ENCODE measurements around the gene NUTM2A. TPM values are rescaled to one million over a fixed set of nuclear protein-coding genes. Genes with fewer than 3 reads are reported as not detected.
"Not testable (repeated sequence)": the region's sequence is repeated elsewhere in the genome, so short reads cannot be mapped to it uniquely, and the experiment has no call there.

The NUTM2A gene
- total RNA-seq, 2 experiments from 2014 or later: 0.11 to 0.79 TPM

DNA sequence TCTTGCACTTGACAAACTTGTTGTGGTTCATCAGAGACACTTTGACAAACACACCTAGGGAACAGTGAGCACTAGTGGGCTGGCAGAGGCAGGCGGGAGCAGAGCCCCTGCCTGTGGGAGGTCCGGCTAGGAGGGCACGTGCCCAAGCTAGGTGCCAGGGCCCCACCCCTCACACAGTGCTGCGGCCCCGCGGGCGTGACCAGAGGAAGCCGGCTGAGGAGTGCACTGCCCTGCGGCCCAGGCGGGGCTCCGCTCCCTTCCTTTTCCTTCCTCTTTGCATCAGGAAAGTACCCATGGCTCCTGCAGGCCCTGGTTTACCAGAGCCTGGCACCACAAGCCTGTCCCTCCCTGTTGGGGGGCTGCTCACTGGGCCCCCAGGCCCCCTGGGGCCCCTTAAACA is 9.1 kb upstream of the NUTM2A start:
- H3K36me3 Mint-ChIP-seq; H3K27me3 Mint-ChIP-seq; ATAC-seq (ENCODE audit: low read depth); H3K27ac Mint-ChIP-seq; DNase-seq; POLR2A ChIA-PET; H3K4me3 Mint-ChIP-seq; H3K9me3 Mint-ChIP-seq: not testable (repeated sequence)
- H3K4me1 Mint-ChIP-seq: peaks cover 11% of the 10 kb centered on the region

DNA sequence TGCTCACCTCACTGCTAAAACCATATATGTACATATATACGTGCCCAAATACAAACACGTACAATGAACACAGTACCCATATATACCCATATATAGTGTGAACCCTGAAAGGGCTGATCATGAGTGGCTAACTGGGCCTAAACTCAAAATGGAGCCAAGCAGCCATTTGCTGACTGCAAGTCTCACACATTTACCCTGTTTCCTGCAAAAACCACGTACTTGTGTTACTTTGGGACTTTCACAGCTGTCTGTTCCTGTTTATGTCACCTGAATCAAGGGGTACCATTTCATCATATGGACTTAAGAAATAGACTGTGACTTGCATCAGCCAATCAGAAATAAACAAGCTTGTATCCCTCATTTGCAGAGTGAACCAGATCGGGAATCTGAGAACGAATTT is 5.9 kb upstream of the NUTM2A start:
- H3K9me3 Mint-ChIP-seq, DNase-seq, H3K4me3 Mint-ChIP-seq, POLR2A ChIA-PET, H3K36me3 Mint-ChIP-seq, H3K4me1 Mint-ChIP-seq, H3K27ac Mint-ChIP-seq, H3K27me3 Mint-ChIP-seq: not testable (repeated sequence)
- ATAC-seq (ENCODE audit: low read depth): peak; percentile 81

GRCh38 chr10:87222789-87223188 is 2.5 kb upstream of the NUTM2A start:
- H3K27ac Mint-ChIP-seq; H3K9me3 Mint-ChIP-seq; H3K4me1 Mint-ChIP-seq; ATAC-seq (ENCODE audit: low read depth); POLR2A ChIA-PET; H3K27me3 Mint-ChIP-seq; H3K36me3 Mint-ChIP-seq; DNase-seq; H3K4me3 Mint-ChIP-seq: not testable (repeated sequence)

GRCh38 chr10:87228247-87228646 is 3.0 kb downstream of the NUTM2A start:
- H3K27ac Mint-ChIP-seq; DNase-seq; POLR2A ChIA-PET; H3K9me3 Mint-ChIP-seq; H3K4me1 Mint-ChIP-seq; H3K36me3 Mint-ChIP-seq; ATAC-seq (ENCODE audit: low read depth); H3K4me3 Mint-ChIP-seq; H3K27me3 Mint-ChIP-seq: not testable (repeated sequence)

GRCh38 chr10:87229211-87229610 is 4.0 kb downstream of the NUTM2A start:
- DNase-seq; H3K27ac Mint-ChIP-seq; H3K27me3 Mint-ChIP-seq; H3K4me3 Mint-ChIP-seq; H3K4me1 Mint-ChIP-seq; H3K9me3 Mint-ChIP-seq; ATAC-seq (ENCODE audit: low read depth); POLR2A ChIA-PET; H3K36me3 Mint-ChIP-seq: not testable (repeated sequence)

GRCh38 chr10:87234854-87235253 is 9.6 kb downstream of the NUTM2A start:
- H3K27ac Mint-ChIP-seq; H3K4me3 Mint-ChIP-seq; H3K9me3 Mint-ChIP-seq; DNase-seq; ATAC-seq (ENCODE audit: low read depth); H3K4me1 Mint-ChIP-seq; H3K36me3 Mint-ChIP-seq; H3K27me3 Mint-ChIP-seq; POLR2A ChIA-PET: not testable (repeated sequence)

- H3K36me3 Mint-ChIP-seq; ATAC-seq (ENCODE audit: low read depth); H3K27me3 Mint-ChIP-seq; H3K9me3 Mint-ChIP-seq; POLR2A ChIA-PET; H3K27ac Mint-ChIP-seq; H3K4me3 Mint-ChIP-seq; H3K4me1 Mint-ChIP-seq; DNase-seq: not testable (repeated sequence)
Measured at GRCh38 chr10:87237244-87237643, 12.0 kb downstream of the NUTM2A start.

- H3K36me3 Mint-ChIP-seq; H3K4me1 Mint-ChIP-seq; ATAC-seq (ENCODE audit: low read depth); H3K27ac Mint-ChIP-seq; H3K27me3 Mint-ChIP-seq; H3K9me3 Mint-ChIP-seq; POLR2A ChIA-PET; DNase-seq; H3K4me3 Mint-ChIP-seq: not testable (repeated sequence)
Measured at GRCh38 chr10:87239346-87239808, 14.1 kb downstream of the NUTM2A start.

DNA sequence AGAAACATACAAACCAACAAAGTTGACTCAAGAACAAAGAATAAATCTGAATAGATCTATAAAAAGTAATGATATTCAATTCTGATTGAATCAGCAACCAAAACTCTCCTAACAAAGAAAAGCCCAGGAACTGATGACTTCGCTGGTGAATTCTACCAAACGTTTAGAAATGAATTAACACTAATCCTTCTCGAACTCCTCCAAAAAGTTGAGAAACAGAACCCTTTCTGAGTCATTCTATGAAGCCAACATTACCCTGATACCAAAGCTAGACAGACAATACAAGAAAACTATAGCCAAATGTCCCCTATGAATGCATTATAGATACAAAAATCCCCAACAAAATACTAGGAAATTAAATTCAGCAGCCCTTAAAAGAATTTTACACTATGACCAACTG is 16.9 kb downstream of the NUTM2A start:
- ATAC-seq (ENCODE audit: low read depth); H3K9me3 Mint-ChIP-seq; H3K27ac Mint-ChIP-seq; DNase-seq; H3K4me1 Mint-ChIP-seq; H3K36me3 Mint-ChIP-seq; H3K27me3 Mint-ChIP-seq; POLR2A ChIA-PET; H3K4me3 Mint-ChIP-seq: not testable (repeated sequence)

- POLR2A ChIA-PET; ATAC-seq (ENCODE audit: low read depth); H3K27me3 Mint-ChIP-seq; H3K9me3 Mint-ChIP-seq; H3K27ac Mint-ChIP-seq; H3K4me1 Mint-ChIP-seq; H3K36me3 Mint-ChIP-seq; DNase-seq; H3K4me3 Mint-ChIP-seq: not testable (repeated sequence)
Measured at GRCh38 chr10:87247335-87247734, 22.1 kb downstream of the NUTM2A start.

DNA sequence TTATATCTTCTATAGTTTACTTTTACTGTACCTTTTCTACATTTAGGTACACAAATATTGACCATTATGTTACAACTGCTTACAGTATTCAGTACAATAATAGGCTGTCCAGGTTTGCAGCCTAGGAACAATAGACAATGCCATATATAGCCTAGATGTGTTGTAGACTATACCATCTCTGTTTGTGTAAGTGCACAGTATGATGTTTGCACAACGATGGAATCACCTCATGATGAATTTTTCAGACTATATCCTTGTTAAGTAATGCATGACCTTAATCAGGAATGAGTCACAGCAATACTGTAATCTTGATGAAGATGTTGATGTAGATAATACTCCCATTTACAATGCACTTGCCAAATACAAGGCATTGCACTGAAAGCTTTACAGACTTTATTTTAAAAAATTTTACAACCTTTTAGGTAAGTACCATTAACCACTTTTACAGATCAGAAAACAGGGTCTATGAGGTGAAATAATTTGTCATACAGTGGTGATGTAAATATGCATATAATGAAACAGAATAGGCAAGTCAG is 23.6 kb downstream of the NUTM2A start:
- H3K4me1 Mint-ChIP-seq; DNase-seq; H3K4me3 Mint-ChIP-seq; H3K36me3 Mint-ChIP-seq; H3K9me3 Mint-ChIP-seq; H3K27ac Mint-ChIP-seq; ATAC-seq (ENCODE audit: low read depth); POLR2A ChIA-PET; H3K27me3 Mint-ChIP-seq: not testable (repeated sequence)

GRCh38 chr10:87280749-87281392 is 55.6 kb downstream of the NUTM2A start:
- ATAC-seq (ENCODE audit: low read depth); H3K9me3 Mint-ChIP-seq; DNase-seq; H3K27me3 Mint-ChIP-seq; H3K4me3 Mint-ChIP-seq; POLR2A ChIA-PET; H3K4me1 Mint-ChIP-seq; H3K36me3 Mint-ChIP-seq; H3K27ac Mint-ChIP-seq: not testable (repeated sequence)
